CD4-positive, alpha-beta T cell treated with Interferon alpha-2 for 1 hour (primary cell): ENCODE data around the gene SLC14A1.
A peak's percentile ranks its signal among the peaks of the same experiment; 100 is the strongest.

Experiments
- DNase-seq, 2 donors: peaks; one replicate each; pipeline ENCODE4 v3.0.0-alpha.2; 2020 to 2022

Gene SLC14A1

DNA sequence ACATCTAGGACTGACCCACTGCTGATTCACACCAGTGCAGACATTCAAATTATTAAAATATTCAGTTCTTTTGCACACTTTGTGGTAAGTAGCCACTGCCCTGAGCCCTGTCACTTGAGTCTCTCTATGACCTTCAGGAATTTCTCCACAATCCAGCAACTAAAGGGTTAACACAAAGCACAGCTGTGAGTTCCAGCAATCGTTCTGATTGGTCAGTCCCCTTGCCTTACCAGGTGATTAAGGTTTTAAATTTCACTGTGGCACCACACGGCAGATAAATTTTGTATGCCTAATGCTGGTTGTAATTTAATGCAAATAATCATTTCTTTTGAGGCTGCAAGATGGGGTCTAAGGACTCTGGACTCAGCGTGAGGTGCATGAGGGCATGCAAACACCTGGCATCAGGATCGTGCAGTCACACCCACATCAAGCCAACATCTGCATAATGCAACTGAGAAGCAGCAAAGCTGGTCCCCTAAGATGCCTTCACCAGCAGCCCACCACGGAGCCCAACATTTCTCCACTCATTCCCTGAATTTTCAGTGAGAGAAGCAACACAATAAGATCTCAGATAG is 36.6 kb downstream of the SLC14A1 start:
- no peak for DNase-seq

DNA sequence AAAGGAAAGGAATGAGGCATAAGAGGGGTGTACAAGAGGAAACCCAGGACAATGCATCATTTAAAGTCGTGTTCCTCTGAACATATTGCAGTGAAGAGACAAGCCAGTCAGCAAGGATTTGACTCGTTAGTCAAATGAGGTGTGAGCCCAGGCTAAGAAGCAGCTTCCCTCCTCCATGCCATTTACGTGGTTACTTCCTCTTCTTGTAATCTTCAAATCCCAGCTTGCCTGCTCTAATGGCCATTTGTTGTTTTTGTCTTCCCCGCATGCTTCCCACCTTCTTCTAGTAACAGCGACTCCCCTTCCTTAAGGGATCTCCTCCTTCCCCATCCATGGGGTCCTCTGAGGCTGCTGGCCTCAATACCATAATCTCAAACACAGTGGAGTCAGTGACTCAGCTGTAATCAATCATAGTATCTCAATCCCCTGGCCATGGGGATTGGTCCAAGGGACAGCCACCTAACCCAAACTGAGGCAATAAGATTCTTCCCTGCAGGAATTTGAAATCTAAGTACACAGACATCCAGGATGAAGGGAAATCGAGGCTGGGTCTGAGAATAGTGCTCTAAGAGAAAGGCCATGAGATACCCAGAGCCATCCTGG is 37.6 kb downstream of the SLC14A1 start:
- no peak for DNase-seq

DNA sequence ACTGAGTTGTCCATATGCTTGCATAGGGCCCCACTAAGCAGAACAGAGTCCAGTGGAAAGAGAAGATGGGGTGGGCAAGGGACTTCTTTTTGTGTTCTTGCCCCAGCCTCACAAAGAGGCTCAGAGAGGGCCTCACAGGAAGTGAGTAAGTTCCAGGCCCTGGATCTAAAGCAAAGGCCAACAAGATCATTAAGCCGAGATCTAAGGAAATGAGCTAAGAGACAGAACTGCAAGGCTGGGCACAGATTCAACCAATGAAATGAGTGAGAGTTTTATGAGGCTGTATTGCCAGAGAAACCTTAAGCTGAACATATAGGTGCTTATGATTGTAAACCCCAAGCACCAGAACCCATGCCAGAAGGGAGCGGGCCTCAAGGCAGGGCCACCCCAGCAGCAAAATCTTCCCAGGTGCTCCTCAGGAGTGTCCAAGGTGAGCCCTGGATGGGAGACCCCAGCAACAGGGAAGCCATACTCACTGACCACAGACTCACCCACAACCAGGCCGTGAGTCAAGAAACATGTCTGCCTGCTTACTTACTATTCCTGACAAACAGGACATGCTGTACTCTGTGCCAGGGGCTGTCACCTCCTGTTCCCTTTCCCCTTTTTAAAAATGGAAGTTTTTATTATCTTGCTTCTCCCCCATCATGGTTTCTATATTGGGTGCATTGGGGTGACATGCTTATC is 40.2 kb downstream of the SLC14A1 start:
- DNase-seq = no peak

DNA sequence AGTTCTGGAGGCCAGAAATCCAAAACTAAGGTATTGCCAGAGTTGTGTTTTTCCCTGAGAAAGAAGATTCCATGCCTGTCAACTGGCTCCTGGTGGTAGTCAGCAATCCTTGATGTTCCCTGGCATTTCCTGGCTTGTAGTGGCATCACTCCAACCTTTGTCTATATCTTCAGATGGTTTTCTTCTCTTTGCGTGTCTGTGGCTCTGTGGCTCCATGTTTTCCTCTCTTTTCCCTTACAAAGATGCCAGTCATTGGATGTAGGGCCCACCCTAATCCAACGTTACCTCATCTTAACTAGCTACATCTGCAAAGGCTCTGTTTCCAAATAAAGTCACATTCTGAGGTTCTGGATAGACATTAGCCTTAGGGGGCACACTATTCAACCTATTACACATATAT is 41.8 kb downstream of the SLC14A1 start:
- DNase-seq = no peak

DNA sequence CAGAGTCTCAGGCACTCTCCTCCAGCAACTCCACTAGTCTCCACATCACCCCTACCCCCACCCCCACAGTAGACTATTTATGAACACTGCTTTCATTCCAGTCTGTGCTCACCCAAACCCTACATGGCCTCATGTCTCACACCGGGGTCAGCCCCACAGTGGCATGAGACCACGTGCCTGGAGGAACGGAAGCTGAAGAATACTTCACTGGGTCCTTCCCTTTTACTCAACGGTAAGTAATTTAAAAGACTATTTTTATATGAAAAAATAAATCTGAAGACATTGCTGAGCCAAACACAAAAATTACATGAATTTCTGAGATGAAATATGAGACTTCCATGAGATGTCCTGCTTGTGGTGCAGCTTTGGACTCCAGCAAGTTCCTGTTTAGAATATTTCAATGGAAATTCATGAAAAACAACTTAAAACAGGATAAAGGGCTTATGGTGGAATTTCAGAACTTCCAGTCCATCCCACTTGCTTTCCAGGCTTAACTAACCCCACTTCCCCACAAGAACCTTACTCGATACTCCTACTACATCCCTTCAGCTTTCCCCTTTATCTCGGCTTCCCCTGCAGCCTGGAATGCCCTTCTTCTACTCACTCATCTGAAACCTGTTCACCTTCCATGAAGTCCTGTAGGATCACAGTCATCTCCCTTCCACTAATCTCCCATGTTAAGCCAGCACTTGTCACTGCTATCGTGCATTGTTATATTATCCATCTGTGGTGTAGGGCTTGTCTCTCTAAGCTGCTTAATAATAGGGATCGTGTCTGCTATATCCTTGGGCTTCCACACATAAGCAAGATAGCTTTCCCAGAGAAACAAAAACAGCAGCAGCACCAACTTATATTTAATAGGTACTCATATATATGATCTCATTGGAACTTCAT is 47.9 kb downstream of the SLC14A1 start:
- DNase-seq = no peak

DNA sequence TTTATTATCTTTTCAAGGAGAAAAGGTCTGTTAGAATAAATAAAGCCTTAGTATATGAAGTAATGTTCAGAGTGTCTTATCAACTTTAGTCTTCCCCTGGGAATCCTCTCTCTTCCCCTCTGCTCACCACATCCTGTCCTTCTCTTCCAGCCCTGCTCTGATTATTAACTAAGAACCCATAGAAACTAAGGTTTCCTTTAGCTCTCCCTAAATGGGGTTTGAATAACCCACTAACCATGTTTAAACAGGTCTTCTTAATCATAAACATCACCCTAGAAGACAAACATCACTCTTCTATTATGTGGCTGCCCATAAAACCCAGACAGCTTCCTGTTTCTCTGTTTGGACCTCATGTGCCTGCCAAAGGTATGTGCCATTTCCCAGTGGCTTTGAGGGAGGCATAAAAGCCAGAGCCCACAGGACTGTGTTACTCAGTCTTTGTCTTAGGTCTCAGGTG is 50.1 kb downstream of the SLC14A1 start:
- peak in 1 of 2 donors; percentile 25 for DNase-seq

DNA sequence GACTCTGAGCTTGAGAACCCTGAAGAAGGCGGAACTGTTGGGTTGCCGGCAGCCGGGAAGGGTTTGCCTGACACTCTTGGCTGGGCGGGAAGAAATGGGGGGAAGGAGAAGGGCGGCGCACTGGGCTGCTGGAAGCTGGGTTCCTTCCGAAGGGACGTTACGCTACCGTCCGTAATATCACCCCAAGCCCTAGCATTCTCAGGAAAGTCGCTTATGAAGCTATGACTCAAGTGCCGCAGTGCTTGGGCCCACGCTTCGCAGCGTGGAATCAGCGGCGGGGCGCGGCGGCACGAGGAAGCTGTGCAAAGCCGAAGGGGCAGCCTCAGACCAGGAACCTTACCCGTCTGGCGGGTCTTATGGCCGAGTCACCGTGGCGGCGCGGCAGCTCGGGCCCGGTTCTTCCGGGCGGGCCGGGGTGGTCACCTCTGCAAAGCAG is 51.3 kb downstream of the SLC14A1 start:
- DNase-seq = peak; percentile 58 to 61

DNA sequence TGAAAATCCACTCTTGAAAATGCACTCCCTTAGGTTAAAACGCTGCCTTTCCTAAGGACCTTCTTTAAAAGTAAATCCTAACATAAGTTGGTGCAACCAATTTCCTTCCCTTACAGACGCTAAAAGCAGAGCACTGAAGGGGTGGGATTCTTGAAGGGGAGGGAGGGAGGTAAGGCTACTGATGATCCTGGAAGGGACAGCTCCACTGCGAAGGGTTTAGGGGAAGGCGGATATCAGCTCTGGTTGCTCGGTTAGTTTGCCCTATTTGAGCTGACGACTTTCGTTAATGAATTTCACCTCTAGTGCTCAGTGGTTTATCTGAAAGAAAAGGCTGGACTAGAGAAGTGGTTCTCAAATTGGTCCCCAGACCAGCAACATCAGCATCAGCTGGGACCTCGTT is 51.8 kb downstream of the SLC14A1 start:
- DNase-seq = no peak

DNA sequence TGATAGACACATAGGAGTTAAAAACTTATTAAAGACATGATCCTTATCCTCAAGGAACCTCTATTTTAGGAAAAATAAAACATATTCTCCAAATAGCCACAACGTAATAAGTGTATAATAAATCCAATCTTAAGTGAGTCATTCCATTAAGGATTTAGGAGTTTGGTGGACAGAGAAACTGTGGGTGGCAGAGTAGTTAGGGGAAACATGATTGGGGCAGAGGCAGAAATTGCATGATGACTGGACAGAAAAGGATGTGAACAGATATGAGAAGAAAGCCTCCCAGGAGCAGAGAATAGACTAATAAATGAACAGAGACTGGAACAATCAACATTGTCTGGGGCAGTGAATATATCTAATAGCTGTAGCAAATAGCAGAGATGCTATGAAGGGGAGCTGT is 53.4 kb downstream of the SLC14A1 start:
- DNase-seq = no peak

DNA sequence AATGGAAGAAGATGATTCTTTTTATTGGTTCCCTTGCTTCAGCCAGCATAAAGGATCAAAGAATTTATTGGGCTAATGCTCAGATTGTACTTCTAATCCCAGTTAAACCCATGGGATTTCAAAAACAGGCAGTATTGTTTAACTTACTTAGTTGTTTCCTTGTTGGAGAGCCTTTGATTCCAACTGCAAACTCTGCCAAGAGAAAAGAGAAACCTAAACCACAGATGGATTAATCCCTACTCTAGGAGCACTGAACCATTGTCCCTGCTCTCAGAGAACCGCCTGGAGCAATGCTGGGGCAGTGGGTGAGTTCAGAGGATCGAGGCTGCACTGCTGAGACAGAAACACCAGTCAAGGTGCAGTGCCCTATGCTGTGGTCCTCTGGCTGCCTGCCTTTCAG is 56.6 kb downstream of the SLC14A1 start:
- no peak for DNase-seq

DNA sequence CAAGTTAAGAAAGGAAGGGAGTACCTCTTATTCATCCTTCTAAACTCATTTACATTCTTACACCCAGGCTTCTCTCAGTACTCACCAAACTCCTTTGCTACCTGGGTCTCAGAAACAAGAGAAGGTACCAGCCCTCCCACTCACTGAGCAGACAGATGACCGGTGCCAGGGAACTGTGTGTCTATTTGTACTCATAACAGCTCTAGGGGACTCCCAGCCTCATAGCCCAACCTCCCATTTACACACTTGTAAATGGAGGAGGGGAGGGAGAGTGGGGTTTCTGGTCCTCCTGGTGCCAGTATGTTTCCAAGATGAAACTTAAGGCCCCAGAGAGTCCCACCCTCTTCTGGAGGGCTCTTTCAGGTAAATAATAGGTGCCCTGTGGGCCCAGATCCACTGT is 58.7 kb downstream of the SLC14A1 start:
- DNase-seq = no peak

DNA sequence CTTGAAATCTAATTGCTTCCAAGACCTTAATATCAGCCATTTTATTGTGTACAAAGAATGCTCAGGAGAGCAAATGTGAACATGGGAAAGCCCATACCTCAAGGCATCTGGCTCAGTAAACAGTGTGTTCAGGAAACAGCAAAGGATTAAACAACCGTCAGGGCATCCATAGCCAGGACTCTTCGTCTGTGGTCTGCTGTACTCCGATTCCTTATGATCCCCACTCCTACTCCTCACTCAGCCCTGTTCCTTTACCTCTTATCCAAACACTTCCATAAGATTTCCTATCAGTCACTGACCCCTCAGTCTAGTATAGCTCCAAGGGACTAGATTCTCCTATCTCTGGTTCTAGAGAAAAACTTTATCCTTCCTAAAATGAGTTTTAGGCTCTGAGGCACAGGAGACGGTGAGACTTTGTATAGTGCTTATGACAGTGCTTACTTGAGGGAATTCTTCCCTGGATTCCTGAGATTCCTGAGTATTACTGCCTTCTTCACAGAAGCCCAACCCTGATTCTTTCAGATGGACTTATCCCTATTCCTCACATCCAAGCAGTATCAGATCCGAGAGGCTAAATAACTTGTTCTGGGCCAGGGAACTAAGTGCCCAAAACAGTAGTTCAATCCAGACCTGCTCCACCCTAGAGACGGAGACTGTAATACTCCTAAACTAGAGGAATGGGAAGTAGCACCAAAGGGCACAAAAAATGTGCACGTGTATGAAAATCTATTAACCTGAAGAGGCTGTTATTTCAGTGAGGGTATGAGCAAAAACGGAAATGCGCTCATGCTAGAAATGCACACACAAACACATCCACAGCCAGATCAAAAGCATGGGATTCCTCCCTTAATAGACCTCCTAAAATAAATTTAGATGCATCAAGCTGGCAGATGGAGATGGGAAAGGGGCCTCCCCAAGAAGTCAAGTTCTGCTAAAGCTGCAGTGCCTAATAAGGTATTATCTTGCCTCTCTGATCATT is 59.4 kb downstream of the SLC14A1 start:
- no peak for DNase-seq

DNA sequence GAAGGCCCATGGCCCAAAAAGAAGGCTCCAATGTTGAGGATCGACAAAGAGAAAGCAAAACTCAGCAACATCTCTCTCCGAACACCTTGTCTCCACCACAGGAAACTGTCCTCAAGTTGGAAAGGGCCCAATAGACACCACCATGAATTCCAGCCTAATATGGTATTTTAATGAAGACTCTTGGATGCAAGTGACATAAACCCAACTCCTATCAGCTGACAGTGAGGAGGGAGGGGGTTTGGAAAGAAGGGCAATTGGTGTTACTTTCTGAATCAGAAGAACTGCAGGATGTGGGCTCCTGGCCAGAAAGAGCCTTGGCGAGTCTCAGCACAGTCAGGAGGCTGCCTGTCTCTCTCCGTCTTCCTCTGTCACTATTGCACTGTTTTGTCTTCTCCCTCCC is 61.2 kb downstream of the SLC14A1 start:
- DNase-seq = peak in 1 of 2 donors; percentile 42

DNA sequence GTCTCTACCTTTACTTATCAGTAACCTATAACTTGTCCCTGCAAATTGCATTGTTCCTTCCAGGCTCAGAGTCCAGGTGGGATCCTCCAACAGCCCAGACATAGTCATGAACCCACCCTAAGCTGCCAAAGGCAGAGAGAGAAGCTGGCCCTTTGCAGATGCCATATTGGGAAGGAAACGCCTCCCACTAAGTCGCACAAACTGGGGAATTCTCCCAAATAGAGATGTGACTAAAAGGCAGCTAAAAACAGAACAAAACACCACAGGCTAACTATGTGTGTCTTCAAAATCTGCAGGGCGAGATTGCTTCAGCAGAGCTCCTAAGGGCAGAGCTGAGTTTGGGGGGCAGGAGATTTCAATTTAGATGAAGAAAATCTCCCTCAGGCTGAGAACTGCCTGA is 63.0 kb downstream of the SLC14A1 start:
- no peak for DNase-seq

DNA sequence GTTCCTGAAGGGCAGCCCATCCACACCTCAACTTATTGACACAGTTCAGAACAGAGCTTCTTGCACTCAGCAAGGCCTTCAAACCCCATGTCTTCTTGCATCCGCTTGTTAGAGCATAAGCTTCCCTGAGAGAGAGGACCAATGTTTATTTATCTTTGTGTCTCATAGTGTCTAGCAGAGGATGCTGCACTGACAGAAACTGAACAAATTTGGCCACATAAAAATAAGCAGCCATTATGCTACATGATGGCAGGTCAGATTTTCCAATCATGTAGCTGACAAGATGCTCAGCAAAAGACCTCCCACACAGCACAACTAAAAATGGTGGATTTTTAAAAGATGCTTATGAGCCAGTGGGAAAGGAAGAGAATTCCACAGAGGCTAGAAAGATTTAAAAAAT is 63.4 kb downstream of the SLC14A1 start:
- no peak for DNase-seq

DNA sequence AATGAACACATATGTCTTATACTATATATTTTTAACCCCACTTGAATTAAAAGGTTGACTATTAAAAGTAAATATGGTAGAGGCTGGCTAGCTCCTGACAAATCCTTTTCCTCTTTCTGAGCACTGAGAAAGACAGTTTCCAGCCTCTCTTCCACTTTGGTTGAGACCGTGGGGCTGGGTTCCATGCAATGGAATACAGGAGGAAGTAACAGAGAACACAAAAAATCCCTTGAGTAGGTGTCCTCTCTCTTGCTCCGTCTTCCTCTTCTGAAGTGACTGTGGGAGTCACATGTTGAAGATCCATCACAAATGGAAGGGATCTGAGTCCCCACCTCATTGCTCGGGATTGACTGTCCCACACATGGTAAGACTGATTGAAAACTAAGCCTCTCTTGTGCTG is 64.9 kb downstream of the SLC14A1 start:
- DNase-seq = no peak

DNA sequence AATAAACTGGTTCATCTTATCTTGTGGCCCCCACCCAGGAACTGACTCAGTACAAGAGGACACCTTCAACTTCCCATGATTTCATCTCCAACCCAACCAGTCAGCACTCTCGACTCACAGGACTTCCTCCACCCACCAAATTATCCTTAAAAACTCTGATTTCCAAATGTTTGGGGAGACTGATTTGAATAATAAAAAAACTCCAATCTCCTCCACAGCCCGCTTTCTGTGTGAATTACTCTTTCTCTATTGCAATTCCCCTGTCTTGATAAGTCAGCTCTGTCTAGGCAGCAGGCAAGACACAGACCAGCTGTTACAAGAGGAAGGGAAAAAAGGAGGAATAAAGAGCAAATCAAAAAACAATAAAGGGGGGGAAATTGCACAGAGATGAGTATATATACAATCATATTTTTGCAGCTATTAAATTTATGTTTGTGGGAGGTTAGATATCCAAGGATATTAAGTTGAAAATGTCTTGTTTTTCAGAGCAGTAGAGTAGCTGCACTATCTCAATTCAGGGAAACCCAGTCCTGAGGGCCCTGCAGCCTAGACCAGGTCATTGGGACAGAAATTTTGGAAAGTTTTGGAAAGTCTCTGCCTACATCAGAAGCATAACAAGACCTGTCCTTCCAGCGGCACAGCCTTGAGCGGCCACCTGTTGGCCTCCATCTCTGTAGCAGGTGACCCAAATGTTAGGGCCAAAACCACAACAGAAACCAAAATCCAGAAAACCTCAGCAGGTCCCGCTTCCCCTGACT is 68.7 kb downstream of the SLC14A1 start:
- DNase-seq = no peak

DNA sequence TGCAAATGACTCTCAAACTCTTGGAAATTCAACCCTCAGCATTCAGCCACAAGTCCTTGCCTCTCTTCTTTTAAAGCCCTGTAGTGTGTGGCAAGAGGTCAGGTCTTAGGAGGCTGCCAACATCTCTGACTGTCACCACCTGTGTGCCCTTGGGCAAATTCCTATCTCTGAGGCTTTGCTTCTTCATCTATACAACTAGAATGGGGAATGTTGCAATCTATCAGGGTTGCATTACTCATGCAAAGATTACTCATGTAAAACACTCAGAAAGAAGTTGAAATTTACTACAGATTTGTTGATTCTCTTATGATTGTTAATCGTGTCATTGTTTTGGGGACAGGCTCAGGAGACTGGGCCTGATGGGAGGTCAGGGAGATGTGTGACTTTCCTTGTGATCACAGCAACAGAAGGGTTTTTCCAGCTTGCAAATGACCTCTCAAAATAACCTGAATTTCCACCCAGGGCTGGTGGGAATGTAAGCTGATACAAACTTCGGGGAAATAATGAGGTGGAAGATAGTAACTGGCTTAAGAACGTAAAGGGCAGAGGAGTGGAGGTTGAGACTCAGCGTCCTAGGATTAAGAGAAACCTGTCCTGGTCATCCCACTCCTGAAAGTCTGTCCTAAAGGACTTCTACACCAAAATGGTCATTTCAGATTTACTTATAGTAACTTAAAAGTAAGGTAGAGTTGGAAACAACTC is 69.4 kb downstream of the SLC14A1 start:
- no peak for DNase-seq

DNA sequence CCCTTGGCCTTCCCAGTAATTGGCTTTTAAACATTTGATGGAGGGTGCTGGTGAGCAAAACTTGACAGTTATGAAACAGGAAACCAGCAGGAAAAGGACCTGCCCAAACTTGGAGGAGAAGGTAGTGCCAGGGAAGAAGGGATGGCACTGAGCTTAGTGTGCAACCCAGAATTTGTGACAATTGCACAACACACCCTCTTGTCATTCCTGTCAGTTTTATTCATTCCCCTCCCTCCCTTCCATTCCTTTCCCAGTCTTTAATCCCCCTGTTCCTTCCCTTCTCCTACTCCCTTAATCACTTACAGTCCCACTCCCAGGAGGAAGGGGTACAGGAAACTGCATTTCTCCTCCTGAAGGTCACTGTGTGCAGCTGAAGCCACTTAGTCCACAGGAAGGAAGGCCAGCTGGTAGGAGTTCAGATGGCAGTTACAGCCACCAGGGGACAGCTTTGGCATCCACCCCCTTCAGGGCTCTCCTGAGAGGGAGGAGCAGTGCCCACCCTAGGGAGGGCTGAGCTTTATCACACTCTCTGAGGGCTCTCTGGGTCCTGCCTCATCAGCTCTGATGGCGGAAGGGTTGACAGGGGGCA is 77.5 kb downstream of the SLC14A1 start:
- no peak for DNase-seq
